Hindlimb muscle (tissue), 1 donor: Measurements from ENCODE around the gene WNT3. TPM values are rescaled to one million over a fixed set of nuclear protein-coding genes. Genes with fewer than 3 reads are reported as not detected.
"Not testable (repeated sequence)": the region's sequence is repeated elsewhere in the genome, so short reads cannot be mapped to it uniquely, and the experiment has no call there.

Experiments
- DNase-seq: peaks from one replicate; pipeline ENCODE4 v3.0.0-alpha.2; 2013
- polyA plus RNA-seq: library from polyadenylated mRNA; unstranded; fragments of 120-200 nt; gene quantifications from one replicate; pipeline ENCODE4 v1.2.1, GENCODE V29; 2013; ENCODE audit not compliant: insufficient read length

Gene WNT3
- 2.7 TPM for polyA plus RNA-seq

GRCh38 chr17:46818316-46818928 is at the start of gene WNT3:
TSS of gene WNT3 (minus strand) at chr17:46818692. CDS start at chr17:46818597, 95 bp downstream.
- DNase-seq: no peak

GRCh38 chr17:46866747-46867146 is 48.3 kb upstream of the WNT3 start:
- no peak for DNase-seq

- no peak for DNase-seq
These were observed 47.8 kb upstream of the WNT3 start for GRCh38 chr17:46866325-46866724.

- no peak for DNase-seq
These were observed 46.6 kb upstream of the WNT3 start for GRCh38 chr17:46865100-46865499.

- no peak for DNase-seq
These were observed 45.1 kb upstream of the WNT3 start for GRCh38 chr17:46863383-46864121.

- no peak for DNase-seq
These were observed 44.5 kb upstream of the WNT3 start for GRCh38 chr17:46862949-46863348.

- no peak for DNase-seq
These were observed 41.5 kb upstream of the WNT3 start for GRCh38 chr17:46859996-46860395.

- no peak for DNase-seq
These were observed 39.1 kb upstream of the WNT3 start for GRCh38 chr17:46857600-46857999.

GRCh38 chr17:46854948-46855347 is 36.5 kb upstream of the WNT3 start:
- DNase-seq: no peak

GRCh38 chr17:46854515-46854914 is 36.0 kb upstream of the WNT3 start:
- DNase-seq: no peak

GRCh38 chr17:46853896-46854444 is 35.5 kb upstream of the WNT3 start:
- DNase-seq: no peak

GRCh38 chr17:46851029-46851741 is 32.7 kb upstream of the WNT3 start, which contains the start of gene WNT9B:
TSS of gene WNT9B (plus strand) at chr17:46851583. CDS start at chr17:46851639, 56 bp downstream.
- no peak for DNase-seq

- no peak for DNase-seq
These were observed 32.2 kb upstream of the WNT3 start for GRCh38 chr17:46850688-46851028.

GRCh38 chr17:46848534-46848933 is 30.0 kb upstream of the WNT3 start:
- DNase-seq: no peak

- no peak for DNase-seq
These were observed 29.0 kb upstream of the WNT3 start for GRCh38 chr17:46847204-46848191.

GRCh38 chr17:46842835-46843234 is 24.3 kb upstream of the WNT3 start:
- no peak for DNase-seq

GRCh38 chr17:46841561-46842379 is 23.3 kb upstream of the WNT3 start:
- DNase-seq: no peak

- not testable (repeated sequence) for DNase-seq
These were observed 22.1 kb upstream of the WNT3 start for GRCh38 chr17:46840596-46840995.

GRCh38 chr17:46839211-46839610 is 20.7 kb upstream of the WNT3 start:
- DNase-seq: no peak

GRCh38 chr17:46837521-46837920 is 19.0 kb upstream of the WNT3 start:
- DNase-seq: no peak

- DNase-seq: no peak
These were observed 18.0 kb upstream of the WNT3 start for GRCh38 chr17:46836500-46836899.
